Upper lobe of left lung (tissue), 4 donors: ENCODE results near the gene TSPAN2.

ENCODE experiments used
- POLR2A ChIP-seq, 4 donors: fragments of 450-650 bp; IDR thresholded peaks; one replicate each; pipeline ENCODE4 v1.5.1; 2016 to 2017; ENCODE audit warnings: antibody characterized with exemption in 4 of 4, mild to moderate bottlenecking in 2 of 4
- POLR2AphosphoS5 ChIP-seq, 2 donors: sonication (generic); formaldehyde crosslinking; IDR thresholded peaks; one replicate each; pipeline ENCODE4 v1.5.1; 2017; ENCODE audit warnings: antibody characterized with exemption in 2 of 2

GRCh38 chr1:115012434-115012833 lies 76.9 kb downstream of the TSPAN2 start:
- TF ChIP-seq POLR2A (IDR thresholded peaks at IDR 0.05) (no peak), POLR2AphosphoS5 (IDR thresholded peaks at IDR 0.05) (no peak)
